HepG2 (cell line): Measurements from ENCODE around the gene HIPK4. TPM values are rescaled to one million over a fixed set of nuclear protein-coding genes. Genes with fewer than 3 reads are reported as not detected.
A peak's percentile ranks its signal among the peaks of the same experiment; 100 is the strongest.

Source experiments
- CEBPB ChIP-seq: IDR thresholded peaks from 2 replicates; pipeline ENCODE4 v1.6.1; 2011; ENCODE audit warnings: low read depth, low read length, improper control_type of control experiment, borderline replicate concordance
- DMAP1 ChIP-seq: IDR thresholded peaks from 2 replicates; pipeline ENCODE4 v1.6.1; 2016
- ETV5 ChIP-seq: IDR thresholded peaks from 2 replicates; pipeline ENCODE4 v1.6.1; 2018; ENCODE audit warnings: missing biosample characterization, missing genetic modification reagents, inconsistent platforms, borderline replicate concordance
- LCORL ChIP-seq, 2 experiments: fragments of 450-650 bp in 1 of 2; sonication (generic) in 1 of 2; formaldehyde crosslinking in 1 of 2; IDR thresholded peaks; 2 replicates each; pipeline versions ENCODE4 v1.5.0 to v1.6.1; 2017 to 2020; ENCODE audit warnings: antibody characterized with exemption in 1 of 2, missing genetic modification reagents in 1 of 2
- NR2F2 ChIP-seq: IDR thresholded peaks from 2 replicates; pipeline ENCODE4 v1.6.1; 2012; ENCODE audit warnings: low read depth, inconsistent platforms, borderline replicate concordance
- SAP130 ChIP-seq: IDR thresholded peaks from 2 replicates; pipeline ENCODE4 v1.6.1; 2016; ENCODE audit warnings: low read depth
- SATB2 ChIP-seq: sonication (generic); formaldehyde crosslinking; IDR thresholded peaks from 2 replicates; pipeline ENCODE4 v1.5.0; 2020; ENCODE audit warnings: missing genetic modification reagents
- SIX4 ChIP-seq: sonication (generic); formaldehyde crosslinking; IDR thresholded peaks from 2 replicates; pipeline ENCODE4 v1.4.0; 2020; ENCODE audit warnings: missing genetic modification reagents
- TCF12 ChIP-seq, 2 experiments: fragments of 450-650 bp in 1 of 2; sonication (generic) in 1 of 2; formaldehyde crosslinking in 1 of 2; IDR thresholded peaks; 2 replicates each; pipeline versions ENCODE4 v1.6.1 to v1.8.0; 2017 to 2022; ENCODE audit warnings: antibody characterized with exemption in 1 of 2, mild to moderate bottlenecking in 1 of 2, missing genetic modification reagents in 1 of 2, moderate library complexity in 1 of 2
- TRIM24 ChIP-seq: sonication (generic); formaldehyde crosslinking; IDR thresholded peaks from 2 replicates; pipeline ENCODE4 v1.8.0; 2022; ENCODE audit warnings: mild to moderate bottlenecking, missing genetic modification reagents
- ZBTB20 ChIP-seq: sonication (generic); formaldehyde crosslinking; IDR thresholded peaks from 2 replicates; pipeline ENCODE4 v1.8.1; 2023; ENCODE audit warnings: missing genetic modification reagents, low read depth, mild to moderate bottlenecking, borderline replicate concordance
- ZBTB38 ChIP-seq: sonication (generic); formaldehyde crosslinking; IDR thresholded peaks from 2 replicates; pipeline ENCODE4 v1.5.1; 2020; ENCODE audit warnings: mild to moderate bottlenecking, missing genetic modification reagents
- ZBTB42 ChIP-seq: sonication (generic); formaldehyde crosslinking; IDR thresholded peaks from 2 replicates; pipeline ENCODE4 v1.5.0; 2020; ENCODE audit warnings: mild to moderate bottlenecking, missing genetic modification reagents
- ZNF772 ChIP-seq: sonication (generic); formaldehyde crosslinking; IDR thresholded peaks from 2 replicates; pipeline ENCODE4 v1.5.0; 2020; ENCODE audit warnings: mild to moderate bottlenecking, missing genetic modification reagents
- ZNF83 ChIP-seq: sonication (generic); formaldehyde crosslinking; IDR thresholded peaks from 2 replicates; pipeline ENCODE4 v1.4.0; 2020; ENCODE audit warnings: missing genetic modification reagents, mild to moderate bottlenecking, borderline replicate concordance
- ZNF850 ChIP-seq: sonication (generic); formaldehyde crosslinking; conservative IDR thresholded peaks from 2 replicates; pipeline ENCODE4 v1.9.0; 2021; ENCODE audit warnings: mild to moderate bottlenecking, missing genetic modification reagents
- polyA plus RNA-seq, 8 experiments: library from polyadenylated mRNA; depleted of rRNA in 3 of 8; stranded (reverse) in 7 of 8; unstranded in 1 of 8; fragments of >200 nt; fragmentation: Illumina TruSeq in 4 of 8; extraction: Trizol in 4 of 8; gene quantifications; 2 replicates each; pipeline versions ENCODE4 v1.2.1 to v1.2.3, GENCODE V29; 2011 to 2016; ENCODE audit warnings: low read depth in 4 of 8, missing spikeins in 1 of 8, mixed read lengths in 1 of 8; ENCODE audit not compliant: insufficient read depth in 1 of 8
- total RNA-seq, 5 experiments: library from RNA; depleted of rRNA; stranded (reverse); fragments of >200 nt; fragmentation: Illumina TruSeq; extraction: Trizol; gene quantifications; 2 replicates each; pipeline ENCODE4 v1.2.3, GENCODE V29; 2016; ENCODE audit warnings: low read depth in 1 of 5
- TF ChIP-seq, protein P1 (sequence below): sonication (generic); formaldehyde crosslinking; IDR thresholded peaks from 2 replicates; pipeline ENCODE4 v1.5.0; 2020; ENCODE audit warnings: mild to moderate bottlenecking, missing genetic modification reagents, moderate library complexity
- TF ChIP-seq, protein P2 (sequence below): sonication (generic); formaldehyde crosslinking; IDR thresholded peaks from 2 replicates; pipeline ENCODE4 v1.4.0; 2020; ENCODE audit warnings: missing genetic modification reagents, borderline replicate concordance
- TF ChIP-seq, protein P3 (sequence below): sonication (generic); formaldehyde crosslinking; IDR thresholded peaks from 2 replicates; pipeline ENCODE4 v1.8.1; 2023; ENCODE audit warnings: mild to moderate bottlenecking, inconsistent platforms, moderate library complexity, missing genetic modification reagents, borderline replicate concordance
- TF ChIP-seq, protein P4 (sequence below): sonication (generic); formaldehyde crosslinking; IDR thresholded peaks from 2 replicates; pipeline ENCODE4 v1.4.0; 2020; ENCODE audit warnings: missing genetic modification reagents, mild to moderate bottlenecking, borderline replicate concordance

Gene HIPK4
- total and polyA plus RNA-seq, 2 of the 13 experiments (the other 11 are each of a cell fraction or from before 2014, with no cell fraction given): 0.03 TPM; not detected in 1

DNA sequence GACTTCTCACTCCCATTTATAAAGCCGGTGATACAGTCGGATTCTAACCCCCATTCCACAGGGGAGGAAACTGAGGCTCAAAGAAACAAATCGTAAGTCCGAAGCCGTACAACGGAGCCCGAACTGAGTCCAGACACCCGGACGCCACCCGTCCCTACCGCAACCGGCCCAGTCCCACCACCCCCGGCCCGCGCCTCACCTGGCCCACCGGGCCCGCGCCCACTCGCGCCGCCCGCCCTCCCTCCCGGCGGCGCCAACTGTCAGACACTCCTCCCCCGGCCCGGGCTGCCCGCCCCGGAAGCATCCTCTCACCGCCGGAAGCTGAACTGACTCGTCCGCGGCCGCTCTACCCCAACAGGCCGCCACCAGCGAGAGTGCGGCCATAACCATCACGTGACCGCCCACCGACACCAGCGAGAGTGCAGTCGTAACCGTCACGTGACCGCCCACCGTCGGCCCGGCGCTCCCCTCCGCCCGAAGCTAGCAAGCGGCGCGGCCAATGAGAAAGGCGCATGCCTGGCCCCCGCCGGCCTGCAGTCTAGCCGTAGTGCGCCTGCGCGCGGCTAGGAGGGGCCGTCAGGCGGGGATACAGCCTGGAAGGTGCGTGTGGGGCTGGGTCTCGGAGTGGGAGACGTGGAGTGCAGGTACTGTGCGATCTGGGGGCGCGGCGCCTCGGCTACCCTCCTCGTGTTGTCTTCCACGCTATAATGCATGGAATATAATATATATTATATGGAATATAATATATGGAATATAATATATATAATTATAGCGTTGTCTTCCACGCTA, 41.7 kb downstream of the HIPK4 start, which contains the start of the genes C19orf47 and PLD3 (continued):
- TF ChIP-seq DMAP1 (CRISPR knock-in tag): no peak
- TF ChIP-seq TRIM24 (CRISPR knock-in tag): no peak
- TF ChIP-seq ZNF850: no peak
- TF ChIP-seq, protein P1, sequence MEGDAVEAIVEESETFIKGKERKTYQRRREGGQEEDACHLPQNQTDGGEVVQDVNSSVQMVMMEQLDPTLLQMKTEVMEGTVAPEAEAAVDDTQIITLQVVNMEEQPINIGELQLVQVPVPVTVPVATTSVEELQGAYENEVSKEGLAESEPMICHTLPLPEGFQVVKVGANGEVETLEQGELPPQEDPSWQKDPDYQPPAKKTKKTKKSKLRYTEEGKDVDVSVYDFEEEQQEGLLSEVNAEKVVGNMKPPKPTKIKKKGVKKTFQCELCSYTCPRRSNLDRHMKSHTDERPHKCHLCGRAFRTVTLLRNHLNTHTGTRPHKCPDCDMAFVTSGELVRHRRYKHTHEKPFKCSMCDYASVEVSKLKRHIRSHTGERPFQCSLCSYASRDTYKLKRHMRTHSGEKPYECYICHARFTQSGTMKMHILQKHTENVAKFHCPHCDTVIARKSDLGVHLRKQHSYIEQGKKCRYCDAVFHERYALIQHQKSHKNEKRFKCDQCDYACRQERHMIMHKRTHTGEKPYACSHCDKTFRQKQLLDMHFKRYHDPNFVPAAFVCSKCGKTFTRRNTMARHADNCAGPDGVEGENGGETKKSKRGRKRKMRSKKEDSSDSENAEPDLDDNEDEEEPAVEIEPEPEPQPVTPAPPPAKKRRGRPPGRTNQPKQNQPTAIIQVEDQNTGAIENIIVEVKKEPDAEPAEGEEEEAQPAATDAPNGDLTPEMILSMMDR (CRISPR knock-in tag): peak; percentile 21
- TF ChIP-seq SATB2: no peak
- no peak for TF ChIP-seq TCF12 (IDR thresholded peaks at IDR 0.05)
- TF ChIP-seq TCF12 (CRISPR knock-in tag; IDR thresholded peaks at IDR 0.05): no peak
- TF ChIP-seq ZNF83 (CRISPR knock-in tag): no peak
- TF ChIP-seq, protein P2, sequence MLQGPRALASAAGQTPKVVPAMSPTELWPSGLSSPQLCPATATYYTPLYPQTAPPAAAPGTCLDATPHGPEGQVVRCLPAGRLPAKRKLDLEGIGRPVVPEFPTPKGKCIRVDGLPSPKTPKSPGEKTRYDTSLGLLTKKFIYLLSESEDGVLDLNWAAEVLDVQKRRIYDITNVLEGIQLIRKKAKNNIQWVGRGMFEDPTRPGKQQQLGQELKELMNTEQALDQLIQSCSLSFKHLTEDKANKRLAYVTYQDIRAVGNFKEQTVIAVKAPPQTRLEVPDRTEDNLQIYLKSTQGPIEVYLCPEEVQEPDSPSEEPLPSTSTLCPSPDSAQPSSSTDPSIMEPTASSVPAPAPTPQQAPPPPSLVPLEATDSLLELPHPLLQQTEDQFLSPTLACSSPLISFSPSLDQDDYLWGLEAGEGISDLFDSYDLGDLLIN (CRISPR knock-in tag): no peak
- TF ChIP-seq ZBTB38 (CRISPR knock-in tag): peak; percentile 89
- no peak for TF ChIP-seq ZBTB42
- TF ChIP-seq, protein P3, sequence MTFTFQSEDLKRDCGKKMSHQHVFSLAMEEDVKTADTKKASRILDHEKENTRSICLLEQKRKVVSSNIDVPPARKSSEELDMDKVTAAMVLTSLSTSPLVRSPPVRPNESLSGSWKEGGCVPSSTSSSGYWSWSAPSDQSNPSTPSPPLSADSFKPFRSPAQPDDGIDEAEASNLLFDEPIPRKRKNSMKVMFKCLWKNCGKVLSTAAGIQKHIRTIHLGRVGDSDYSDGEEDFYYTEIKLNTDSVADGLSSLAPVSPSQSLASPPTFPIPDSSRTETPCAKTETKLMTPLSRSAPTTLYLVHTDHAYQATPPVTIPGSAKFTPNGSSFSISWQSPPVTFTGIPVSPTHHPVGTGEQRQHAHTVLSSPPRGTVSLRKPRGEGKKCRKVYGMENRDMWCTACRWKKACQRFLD (CRISPR knock-in tag): 0 out of 2 replicates have a peak, but pooled peaks have one; percentile 33
- peak; percentile 88 for TF ChIP-seq LCORL (IDR thresholded peaks at IDR 0.05)
- TF ChIP-seq LCORL (CRISPR knock-in tag; IDR thresholded peaks at IDR 0.05): no peak; the same call in 1 of the 2 replicates
- peak; percentile 79 for TF ChIP-seq ETV5 (CRISPR knock-in tag)
- TF ChIP-seq SAP130 (CRISPR knock-in tag): peak; percentile 95
- TF ChIP-seq, protein P4, sequence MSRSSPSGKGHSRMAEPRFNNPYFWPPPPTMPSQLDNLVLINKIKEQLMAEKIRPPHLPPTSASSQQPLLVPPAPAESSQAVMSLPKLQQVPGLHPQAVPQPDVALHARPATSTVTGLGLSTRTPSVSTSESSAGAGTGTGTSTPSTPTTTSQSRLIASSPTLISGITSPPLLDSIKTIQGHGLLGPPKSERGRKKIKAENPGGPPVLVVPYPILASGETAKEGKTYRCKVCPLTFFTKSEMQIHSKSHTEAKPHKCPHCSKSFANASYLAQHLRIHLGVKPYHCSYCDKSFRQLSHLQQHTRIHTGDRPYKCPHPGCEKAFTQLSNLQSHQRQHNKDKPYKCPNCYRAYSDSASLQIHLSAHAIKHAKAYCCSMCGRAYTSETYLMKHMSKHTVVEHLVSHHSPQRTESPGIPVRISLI (CRISPR knock-in tag): no peak
- no peak for TF ChIP-seq ZNF772 (CRISPR knock-in tag)
- TF ChIP-seq CEBPB: no peak
- 0 out of 2 replicates have a peak, but pooled peaks have one; percentile 12 for TF ChIP-seq SIX4
- TF ChIP-seq ZBTB20 (CRISPR knock-in tag): no peak
- no peak for TF ChIP-seq NR2F2
